Measurements from ENCODE around the gene GRID2. TPM values are rescaled to one million over a fixed set of nuclear protein-coding genes. Genes with fewer than 3 reads are reported as not detected.

Gene GRID2
- polyA plus RNA-seq, 2 donors: 0.02 TPM; not detected in 1

DNA sequence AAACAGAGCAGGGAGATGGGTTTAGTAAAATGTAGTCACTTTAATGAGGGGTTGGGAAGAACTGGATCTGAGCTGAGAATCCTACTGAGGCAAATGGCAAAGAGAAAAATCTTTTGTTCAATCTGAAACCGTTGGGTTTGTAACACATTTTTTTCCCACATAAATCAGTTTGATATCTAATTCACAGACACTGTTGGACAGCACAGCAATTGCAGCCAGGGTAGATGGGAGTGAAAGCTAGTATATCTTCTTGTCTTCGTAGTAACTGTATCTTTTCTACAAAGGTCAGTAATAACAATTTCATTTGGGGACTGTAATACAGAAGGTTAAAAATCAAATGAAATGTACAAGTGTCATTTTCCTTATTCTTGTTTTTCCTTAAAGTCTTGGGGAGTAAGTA lies 875.3 kb downstream of the GRID2 start:
- no peaks in the 10 kb centered on the region for H3K9me3 ChIP-seq (ENCODE audit: control insufficient read depth in 2 of 2, insufficient read depth in 1 of 2, low read depth in 1 of 2, low read length in 1 of 2)
- no peak overlapping the region for H3K27ac ChIP-seq (ENCODE audit: low read depth in 2 of 2, low read length in 1 of 2)
- WGBS, 2 donors: 63 to 64% methylated on average over 2 of the region's 2 CpGs
- H3K4me1 ChIP-seq (ENCODE audit: control insufficient read depth in 2 of 2, insufficient read depth in 2 of 2, low read length in 1 of 2): no peaks in the 10 kb centered on the region
- H3K27me3 ChIP-seq (ENCODE audit: control insufficient read depth in 1 of 2, insufficient read depth in 2 of 2, low read length in 2 of 2): no peaks in the 10 kb centered on the region
- no peak overlapping the region for H3K4me3 ChIP-seq (ENCODE audit: low read depth in 1 of 2, low read length in 2 of 2)
- no peaks in the 10 kb centered on the region for H3K36me3 ChIP-seq (ENCODE audit: control insufficient read depth in 2 of 2, insufficient read depth in 2 of 2, low read length in 1 of 2)

DNA sequence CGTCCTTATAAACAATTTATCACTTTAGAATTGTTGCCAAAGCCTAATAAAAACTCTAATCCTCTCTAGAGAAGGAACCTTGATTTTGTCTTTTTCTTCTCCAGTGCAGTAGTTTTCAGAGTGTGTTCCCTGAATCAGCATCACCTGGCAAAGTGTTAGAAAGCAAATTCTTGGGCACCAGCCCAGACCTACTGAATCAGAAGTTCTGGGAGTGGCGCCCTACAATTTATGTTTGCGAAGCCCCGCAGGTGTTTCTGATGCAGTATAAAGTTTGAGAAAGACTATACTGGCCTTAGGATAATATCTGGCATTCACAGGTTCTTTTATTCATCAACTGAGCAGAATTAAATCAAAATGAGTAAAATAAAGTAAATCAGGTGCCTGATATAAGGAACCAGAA lies 879.0 kb downstream of the GRID2 start:
- Histone ChIP-seq H3K9me3 (ENCODE audit: control insufficient read depth in 2 of 2, insufficient read depth in 1 of 2, low read depth in 1 of 2, low read length in 1 of 2) (no peaks in the 10 kb centered on the region), H3K36me3 (ENCODE audit: control insufficient read depth in 2 of 2, insufficient read depth in 2 of 2, low read length in 1 of 2) (no peaks in the 10 kb centered on the region), H3K4me3 (ENCODE audit: low read depth in 1 of 2, low read length in 2 of 2) (no peak overlapping the region), H3K27ac (ENCODE audit: low read depth in 2 of 2, low read length in 1 of 2) (no peak overlapping the region), H3K27me3 (ENCODE audit: control insufficient read depth in 1 of 2, insufficient read depth in 2 of 2, low read length in 2 of 2) (no peaks in the 10 kb centered on the region), H3K4me1 (ENCODE audit: control insufficient read depth in 2 of 2, insufficient read depth in 2 of 2, low read length in 1 of 2) (no peaks in the 10 kb centered on the region)
- WGBS, 2 donors: 51 to 64% methylated on average over 4 of the region's 4 CpGs

DNA sequence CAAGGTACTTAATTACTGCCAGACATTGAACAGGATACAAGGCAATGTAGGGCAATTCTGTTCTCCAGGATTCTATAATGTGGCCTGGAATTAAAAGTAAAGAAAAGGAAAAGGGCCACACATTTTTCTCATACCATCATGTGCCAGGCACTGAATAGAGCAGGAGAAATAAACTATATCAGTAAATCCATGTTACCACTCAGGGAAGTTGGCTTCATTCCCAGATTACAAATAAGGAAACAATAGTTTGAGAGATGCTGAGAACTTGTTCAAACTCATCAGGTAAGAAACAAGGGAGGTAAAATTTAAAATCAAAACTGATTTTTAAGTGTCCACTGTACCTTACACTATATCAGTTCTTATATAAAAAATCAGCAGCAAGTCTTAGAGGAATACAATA lies 879.8 kb downstream of the GRID2 start:
- Histone ChIP-seq H3K4me3 (ENCODE audit: low read depth in 1 of 2, low read length in 2 of 2) (no peak overlapping the region), H3K4me1 (ENCODE audit: control insufficient read depth in 2 of 2, insufficient read depth in 2 of 2, low read length in 1 of 2) (no peaks in the 10 kb centered on the region), H3K36me3 (ENCODE audit: control insufficient read depth in 2 of 2, insufficient read depth in 2 of 2, low read length in 1 of 2) (no peaks in the 10 kb centered on the region), H3K9me3 (ENCODE audit: control insufficient read depth in 2 of 2, insufficient read depth in 1 of 2, low read depth in 1 of 2, low read length in 1 of 2) (no peaks in the 10 kb centered on the region), H3K27me3 (ENCODE audit: control insufficient read depth in 1 of 2, insufficient read depth in 2 of 2, low read length in 2 of 2) (no peaks in the 10 kb centered on the region), H3K27ac (ENCODE audit: low read depth in 2 of 2, low read length in 1 of 2) (peak overlapping the region in 1 of 2 donors; percentile 67)

DNA sequence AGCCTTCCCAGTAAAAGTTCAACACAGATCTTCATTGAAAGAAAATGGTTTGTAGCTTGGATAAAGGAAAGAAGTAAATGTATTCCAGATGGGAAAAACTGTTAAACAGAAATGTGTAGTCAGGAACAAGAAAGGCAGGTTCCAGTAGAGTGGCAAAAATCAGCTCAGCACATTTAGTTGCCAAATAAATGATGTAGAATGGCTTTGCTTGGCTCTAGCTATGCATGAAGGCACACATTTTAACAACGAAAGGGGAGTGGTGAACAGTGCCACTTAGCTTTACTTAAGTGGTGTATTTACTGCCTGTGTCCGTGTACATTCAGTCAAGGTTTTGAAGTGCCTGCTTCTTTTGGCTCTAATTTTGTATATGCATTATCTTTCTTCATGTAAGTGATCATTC lies 880.3 kb downstream of the GRID2 start:
- WGBS, 2 donors: 39 to 44% methylated on average over 2 of the region's 2 CpGs
- peak overlapping the region in 1 of 2 donors; percentile 47 for H3K27ac ChIP-seq (ENCODE audit: low read depth in 2 of 2, low read length in 1 of 2)

DNA sequence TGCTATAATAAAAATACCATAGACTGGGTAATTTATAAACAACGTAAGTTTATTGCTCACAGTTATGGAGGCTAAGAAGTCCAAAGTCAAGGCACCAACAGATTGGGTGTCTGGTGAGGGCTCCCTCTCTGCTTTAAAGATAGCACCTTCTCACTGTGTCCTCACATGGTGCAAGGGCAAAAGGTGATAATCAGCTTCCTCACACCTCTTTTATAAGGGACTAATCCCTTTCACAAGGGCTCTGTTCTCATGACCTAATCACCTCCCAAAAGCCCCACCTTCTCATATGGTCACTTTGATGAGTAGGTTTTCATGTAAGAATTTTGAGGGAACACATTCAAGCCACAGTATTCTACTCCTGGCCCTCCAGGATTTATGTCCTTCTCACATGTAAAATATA lies 883.1 kb downstream of the GRID2 start:
- Histone ChIP-seq H3K27ac (ENCODE audit: low read depth in 2 of 2, low read length in 1 of 2) (no peak overlapping the region), H3K9me3 (ENCODE audit: control insufficient read depth in 2 of 2, insufficient read depth in 1 of 2, low read depth in 1 of 2, low read length in 1 of 2) (no peaks in the 10 kb centered on the region), H3K36me3 (ENCODE audit: control insufficient read depth in 2 of 2, insufficient read depth in 2 of 2, low read length in 1 of 2) (no peaks in the 10 kb centered on the region), H3K4me3 (ENCODE audit: low read depth in 1 of 2, low read length in 2 of 2) (no peak overlapping the region), H3K4me1 (ENCODE audit: control insufficient read depth in 2 of 2, insufficient read depth in 2 of 2, low read length in 1 of 2) (no peaks in the 10 kb centered on the region), H3K27me3 (ENCODE audit: control insufficient read depth in 1 of 2, insufficient read depth in 2 of 2, low read length in 2 of 2) (no peaks in the 10 kb centered on the region)
- WGBS, 2 donors: 77 to 95% methylated on average over 1 of the region's 1 CpG

More for the DNA sequence above, 880.3 kb downstream of the GRID2 start:
- Histone ChIP-seq H3K36me3 (ENCODE audit: control insufficient read depth in 2 of 2, insufficient read depth in 2 of 2, low read length in 1 of 2) (no peaks in the 10 kb centered on the region), H3K27me3 (ENCODE audit: control insufficient read depth in 1 of 2, insufficient read depth in 2 of 2, low read length in 2 of 2) (no peaks in the 10 kb centered on the region), H3K4me1 (ENCODE audit: control insufficient read depth in 2 of 2, insufficient read depth in 2 of 2, low read length in 1 of 2) (no peaks in the 10 kb centered on the region), H3K9me3 (ENCODE audit: control insufficient read depth in 2 of 2, insufficient read depth in 1 of 2, low read depth in 1 of 2, low read length in 1 of 2) (no peaks in the 10 kb centered on the region), H3K4me3 (ENCODE audit: low read depth in 1 of 2, low read length in 2 of 2) (no peak overlapping the region)

DNA sequence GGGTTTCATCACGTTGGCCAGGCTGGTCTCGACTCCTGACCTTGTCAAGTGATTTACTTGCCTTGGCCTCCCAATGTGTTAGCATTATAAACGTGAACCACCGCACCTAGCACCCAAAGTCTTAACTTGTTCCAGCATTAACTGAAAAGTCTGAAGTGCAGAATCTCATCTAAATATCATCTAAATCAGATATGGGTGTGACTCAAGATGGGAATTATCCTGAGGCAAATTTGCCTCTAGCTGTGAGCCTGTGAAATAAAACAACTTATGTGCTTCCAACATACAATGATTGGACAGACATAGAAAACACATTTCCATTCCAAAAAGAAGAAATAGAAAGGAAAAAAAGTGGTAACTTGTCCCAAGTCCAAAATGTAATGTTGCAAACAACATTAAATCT lies 883.7 kb downstream of the GRID2 start:
- no peaks in the 10 kb centered on the region for H3K9me3 ChIP-seq (ENCODE audit: control insufficient read depth in 2 of 2, insufficient read depth in 1 of 2, low read depth in 1 of 2, low read length in 1 of 2)
- WGBS, 2 donors: 72 to 76% methylated on average over 4 of the region's 4 CpGs
- no peak overlapping the region for H3K4me3 ChIP-seq (ENCODE audit: low read depth in 1 of 2, low read length in 2 of 2)
- no peaks in the 10 kb centered on the region for H3K4me1 ChIP-seq (ENCODE audit: control insufficient read depth in 2 of 2, insufficient read depth in 2 of 2, low read length in 1 of 2)
- no peaks in the 10 kb centered on the region for H3K36me3 ChIP-seq (ENCODE audit: control insufficient read depth in 2 of 2, insufficient read depth in 2 of 2, low read length in 1 of 2)
- H3K27me3 ChIP-seq (ENCODE audit: control insufficient read depth in 1 of 2, insufficient read depth in 2 of 2, low read length in 2 of 2): no peaks in the 10 kb centered on the region
- no peak overlapping the region for H3K27ac ChIP-seq (ENCODE audit: low read depth in 2 of 2, low read length in 1 of 2)

DNA sequence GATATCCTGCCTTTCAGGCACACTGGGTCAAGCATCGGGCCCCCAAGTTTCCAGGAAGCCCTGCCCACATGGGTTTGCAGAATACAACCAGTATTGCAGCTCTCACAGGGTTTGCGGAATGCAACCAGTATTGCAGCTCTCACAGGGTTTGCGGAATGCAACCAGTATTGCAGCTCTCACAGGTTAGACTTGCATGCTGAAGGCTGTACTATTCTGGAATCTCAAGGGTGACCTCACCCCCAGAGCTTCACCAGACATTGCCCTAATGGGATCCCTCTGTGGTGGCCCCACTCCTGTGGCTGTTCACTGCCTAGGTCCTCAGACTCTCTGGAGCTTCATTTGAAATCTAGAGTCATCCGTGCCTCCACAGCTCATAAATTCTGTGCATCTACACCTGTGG lies 884.1 kb downstream of the GRID2 start:
- no peaks in the 10 kb centered on the region for H3K36me3 ChIP-seq (ENCODE audit: control insufficient read depth in 2 of 2, insufficient read depth in 2 of 2, low read length in 1 of 2)
- H3K4me3 ChIP-seq (ENCODE audit: low read depth in 1 of 2, low read length in 2 of 2): no peak overlapping the region
- H3K4me1 ChIP-seq (ENCODE audit: control insufficient read depth in 2 of 2, insufficient read depth in 2 of 2, low read length in 1 of 2): no peaks in the 10 kb centered on the region
- WGBS, 2 donors: 86 to 92% methylated on average over 4 of the region's 4 CpGs
- no peaks in the 10 kb centered on the region for H3K9me3 ChIP-seq (ENCODE audit: control insufficient read depth in 2 of 2, insufficient read depth in 1 of 2, low read depth in 1 of 2, low read length in 1 of 2)
- H3K27ac ChIP-seq (ENCODE audit: low read depth in 2 of 2, low read length in 1 of 2): no peak overlapping the region
- H3K27me3 ChIP-seq (ENCODE audit: control insufficient read depth in 1 of 2, insufficient read depth in 2 of 2, low read length in 2 of 2): no peaks in the 10 kb centered on the region

DNA sequence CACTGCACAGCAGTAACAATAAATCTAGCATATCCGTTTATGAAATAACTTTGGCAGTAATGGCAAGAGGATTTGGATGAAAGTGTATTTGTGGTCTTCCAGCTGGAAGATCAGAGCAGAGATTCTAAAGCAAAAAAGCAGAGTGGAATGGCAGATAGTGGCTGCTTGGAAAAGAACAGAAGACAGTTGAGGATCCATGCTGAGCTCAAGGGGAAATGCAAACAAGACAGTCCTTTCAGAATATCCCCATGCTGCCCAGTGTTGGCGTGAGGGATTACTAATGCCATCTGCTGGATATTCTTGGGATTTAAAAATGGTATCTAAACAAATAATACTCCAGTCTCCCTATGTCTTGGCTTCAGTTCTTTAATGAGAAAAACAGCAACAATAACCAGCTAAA lies 895.7 kb downstream of the GRID2 start:
- no peaks in the 10 kb centered on the region for H3K4me1 ChIP-seq (ENCODE audit: control insufficient read depth in 2 of 2, insufficient read depth in 2 of 2, low read length in 1 of 2)
- no peaks in the 10 kb centered on the region for H3K9me3 ChIP-seq (ENCODE audit: control insufficient read depth in 2 of 2, insufficient read depth in 1 of 2, low read depth in 1 of 2, low read length in 1 of 2)
- WGBS, 2 donors: 34 to 37% methylated on average over 2 of the region's 2 CpGs
- no peak overlapping the region for H3K27ac ChIP-seq (ENCODE audit: low read depth in 2 of 2, low read length in 1 of 2)
- no peak overlapping the region for H3K4me3 ChIP-seq (ENCODE audit: low read depth in 1 of 2, low read length in 2 of 2)
- H3K36me3 ChIP-seq (ENCODE audit: control insufficient read depth in 2 of 2, insufficient read depth in 2 of 2, low read length in 1 of 2): no peaks in the 10 kb centered on the region
- no peaks in the 10 kb centered on the region for H3K27me3 ChIP-seq (ENCODE audit: control insufficient read depth in 1 of 2, insufficient read depth in 2 of 2, low read length in 2 of 2)

DNA sequence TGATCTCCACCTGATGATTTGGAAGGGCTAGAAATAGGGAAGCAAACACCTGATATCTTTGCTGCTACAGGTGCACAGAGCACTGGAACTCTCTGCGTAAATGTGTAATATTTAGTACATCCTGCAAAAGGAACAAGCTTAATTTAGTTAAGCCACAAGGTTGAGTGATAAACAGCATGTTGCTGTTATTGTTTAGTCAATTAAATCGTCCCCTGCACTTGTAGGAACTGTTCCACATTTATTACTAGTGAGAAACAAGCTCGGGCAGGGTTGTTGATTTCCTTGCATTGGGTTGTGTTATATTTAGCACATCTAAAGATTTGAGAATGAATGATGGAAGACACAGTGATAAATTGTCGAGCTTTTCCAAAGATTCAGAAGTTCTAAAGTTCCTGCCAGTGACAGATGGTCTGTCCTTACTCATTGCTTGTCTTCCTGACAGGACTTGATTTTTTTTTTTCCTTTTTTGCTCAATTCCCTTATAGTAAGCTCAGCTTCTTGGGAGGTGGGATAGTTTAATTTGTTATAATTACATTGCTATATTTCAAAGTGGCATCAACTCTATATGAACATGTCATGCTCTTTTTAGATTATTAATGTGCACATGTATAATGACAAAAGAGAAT lies 897.8 kb downstream of the GRID2 start:
- Histone ChIP-seq H3K9me3 (ENCODE audit: control insufficient read depth in 2 of 2, insufficient read depth in 1 of 2, low read depth in 1 of 2, low read length in 1 of 2) (no peaks in the 10 kb centered on the region), H3K4me3 (ENCODE audit: low read depth in 1 of 2, low read length in 2 of 2) (no peak overlapping the region)
- 34 to 40% methylated on average over 4 of the region's 4 CpGs for WGBS, 2 donors

DNA sequence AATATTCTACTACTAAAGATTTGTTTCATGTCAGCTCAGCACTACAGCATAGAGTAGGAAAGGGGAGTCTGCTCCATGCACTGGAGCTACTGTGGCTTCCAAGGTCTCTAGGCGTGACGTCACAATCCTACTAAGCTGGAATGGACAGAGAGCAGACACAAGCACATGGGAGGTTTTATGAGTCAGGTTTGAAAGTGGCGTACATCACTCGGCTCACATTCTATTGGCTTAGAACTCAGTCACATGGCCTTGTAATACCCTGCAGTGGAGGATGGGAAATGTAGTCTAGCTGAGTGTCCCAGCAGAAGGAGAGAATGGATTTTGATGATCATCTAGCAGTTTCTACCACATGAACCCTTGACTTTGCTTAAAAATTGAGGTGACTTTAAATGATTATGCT lies 899.9 kb downstream of the GRID2 start:
- H3K27me3 ChIP-seq (ENCODE audit: control insufficient read depth in 1 of 2, insufficient read depth in 2 of 2, low read length in 2 of 2): no peaks in the 10 kb centered on the region
- H3K4me3 ChIP-seq (ENCODE audit: low read depth in 1 of 2, low read length in 2 of 2): no peak overlapping the region
- no peaks in the 10 kb centered on the region for H3K4me1 ChIP-seq (ENCODE audit: control insufficient read depth in 2 of 2, insufficient read depth in 2 of 2, low read length in 1 of 2)
- no peaks in the 10 kb centered on the region for H3K9me3 ChIP-seq (ENCODE audit: control insufficient read depth in 2 of 2, insufficient read depth in 1 of 2, low read depth in 1 of 2, low read length in 1 of 2)
- no peaks in the 10 kb centered on the region for H3K36me3 ChIP-seq (ENCODE audit: control insufficient read depth in 2 of 2, insufficient read depth in 2 of 2, low read length in 1 of 2)
- WGBS, 2 donors: 86 to 93% methylated on average over 4 of the region's 4 CpGs
- no peak overlapping the region for H3K27ac ChIP-seq (ENCODE audit: low read depth in 2 of 2, low read length in 1 of 2)

More for the DNA sequence above, 897.8 kb downstream of the GRID2 start:
- Histone ChIP-seq H3K4me1 (ENCODE audit: control insufficient read depth in 2 of 2, insufficient read depth in 2 of 2, low read length in 1 of 2) (no peaks in the 10 kb centered on the region), H3K27me3 (ENCODE audit: control insufficient read depth in 1 of 2, insufficient read depth in 2 of 2, low read length in 2 of 2) (no peaks in the 10 kb centered on the region), H3K27ac (ENCODE audit: low read depth in 2 of 2, low read length in 1 of 2) (no peak overlapping the region), H3K36me3 (ENCODE audit: control insufficient read depth in 2 of 2, insufficient read depth in 2 of 2, low read length in 1 of 2) (no peaks in the 10 kb centered on the region)
